Ectodermal cell (in vitro differentiated cells): ENCODE measurements around the gene CFAP20DC.
"Not testable (repeated sequence)": the region's sequence is repeated elsewhere in the genome, so short reads cannot be mapped to it uniquely, and the experiment has no call there.

Experiments
- H3K27ac ChIP-seq: 2 replicates; pipeline ENCODE4 v1.7.0; 2013; ENCODE audit warnings: mild to moderate bottlenecking, low read depth, low read length; ENCODE audit not compliant: insufficient read depth, poor library complexity, severe bottlenecking
- H3K27me3 ChIP-seq: 2 replicates; pipeline ENCODE4 v1.7.0; 2013; ENCODE audit warnings: mild to moderate bottlenecking, low read length; ENCODE audit not compliant: insufficient read depth, control insufficient read depth, poor library complexity, severe bottlenecking
- H3K36me3 ChIP-seq: one replicate; pipeline ENCODE4 v1.7.0; 2013; ENCODE audit warnings: low read length; ENCODE audit not compliant: control insufficient read depth, insufficient read depth
- H3K4me1 ChIP-seq: one replicate; pipeline ENCODE4 v1.7.0; 2013; ENCODE audit warnings: low read length; ENCODE audit not compliant: control insufficient read depth, insufficient read depth
- H3K4me3 ChIP-seq: 2 replicates; pipeline ENCODE4 v1.7.0; 2013; ENCODE audit warnings: low read depth, low read length, control low read depth; ENCODE audit not compliant: insufficient read depth
- H3K9me3 ChIP-seq: 2 replicates; pipeline ENCODE4 v1.7.0; 2013; ENCODE audit warnings: mild to moderate bottlenecking, low read length, moderate library complexity; ENCODE audit not compliant: control insufficient read depth
- WGBS, 2 experiments: methylation state at CpG; one replicate each; pipeline ENCODE4 v1.1.7; 2013; ENCODE audit warnings: missing lambda C conversion rate in 2 of 2; 5-methylcytosine and 5-hydroxymethylcytosine counted together

Gene CFAP20DC

GRCh38 chr3:58946875-58947274, 103.0 kb downstream of the CFAP20DC start:
- WGBS, 2 experiments: 95% methylated on average over 2 of the region's 2 CpGs

GRCh38 chr3:58938057-58938456, 111.8 kb downstream of the CFAP20DC start:
- no peak overlapping the region for H3K27ac ChIP-seq
- H3K27me3 ChIP-seq: no peaks in the 10 kb centered on the region
- H3K9me3 ChIP-seq: no peaks in the 10 kb centered on the region
- H3K4me3 ChIP-seq: no peak overlapping the region
- H3K4me1 ChIP-seq: no peaks in the 10 kb centered on the region
- H3K36me3 ChIP-seq: no peaks in the 10 kb centered on the region
- WGBS, 2 experiments: 89 to 93% methylated on average over 2 of the region's 2 CpGs

More at GRCh38 chr3:58946875-58947274, 103.0 kb downstream of the CFAP20DC start:
- Histone ChIP-seq H3K9me3 (no peaks in the 10 kb centered on the region), H3K36me3 (no peaks in the 10 kb centered on the region), H3K27ac (no peak overlapping the region), H3K4me1 (no peaks in the 10 kb centered on the region), H3K4me3 (no peak overlapping the region), H3K27me3 (no peaks in the 10 kb centered on the region)

- H3K4me1 ChIP-seq: no peaks in the 10 kb centered on the region
- H3K27ac ChIP-seq: no peak overlapping the region
- H3K36me3 ChIP-seq: no peaks in the 10 kb centered on the region
- no peaks in the 10 kb centered on the region for H3K9me3 ChIP-seq
- 100% methylated on average over 1 of the region's 1 CpG for WGBS, 2 experiments
- H3K27me3 ChIP-seq: no peaks in the 10 kb centered on the region
- no peak overlapping the region for H3K4me3 ChIP-seq
Measured at GRCh38 chr3:58924578-58924977, 125.2 kb downstream of the CFAP20DC start.

- no peaks in the 10 kb centered on the region for H3K4me1 ChIP-seq
- H3K36me3 ChIP-seq: no peaks in the 10 kb centered on the region
- H3K9me3 ChIP-seq: no peaks in the 10 kb centered on the region
- no peak overlapping the region for H3K4me3 ChIP-seq
- no peak overlapping the region for H3K27ac ChIP-seq
- no peaks in the 10 kb centered on the region for H3K27me3 ChIP-seq
- WGBS, 2 experiments: 90 to 91% methylated on average over 1 of the region's 1 CpG
Measured at GRCh38 chr3:58900386-58900785, 149.4 kb downstream of the CFAP20DC start.

GRCh38 chr3:58899953-58900298, 149.9 kb downstream of the CFAP20DC start:
- no peaks in the 10 kb centered on the region for H3K27me3 ChIP-seq
- WGBS, 2 experiments: 94 to 96% methylated on average over 2 of the region's 2 CpGs
- H3K27ac ChIP-seq: no peak overlapping the region
- no peak overlapping the region for H3K4me3 ChIP-seq
- H3K4me1 ChIP-seq: no peaks in the 10 kb centered on the region
- no peaks in the 10 kb centered on the region for H3K9me3 ChIP-seq
- H3K36me3 ChIP-seq: no peaks in the 10 kb centered on the region

- H3K27me3 ChIP-seq: no peaks in the 10 kb centered on the region
- H3K9me3 ChIP-seq: no peaks in the 10 kb centered on the region
- no peak overlapping the region for H3K27ac ChIP-seq
- H3K4me3 ChIP-seq: no peak overlapping the region
- H3K36me3 ChIP-seq: no peaks in the 10 kb centered on the region
- 81% methylated on average over 8 of the region's 8 CpGs for WGBS, 2 experiments
- H3K4me1 ChIP-seq: no peaks in the 10 kb centered on the region
Measured at GRCh38 chr3:58899159-58899952, 150.5 kb downstream of the CFAP20DC start.

GRCh38 chr3:58898513-58898912, 151.3 kb downstream of the CFAP20DC start:
- Histone ChIP-seq H3K36me3 (no peaks in the 10 kb centered on the region), H3K27ac (no peak overlapping the region), H3K9me3 (no peaks in the 10 kb centered on the region), H3K4me3 (no peak overlapping the region), H3K4me1 (no peaks in the 10 kb centered on the region), H3K27me3 (no peaks in the 10 kb centered on the region)
- 90 to 98% methylated on average over 2 of the region's 2 CpGs for WGBS, 2 experiments

GRCh38 chr3:58897646-58898045, 152.2 kb downstream of the CFAP20DC start:
- no peaks in the 10 kb centered on the region for H3K4me1 ChIP-seq
- no peak overlapping the region for H3K4me3 ChIP-seq
- 94 to 95% methylated on average over 4 of the region's 4 CpGs for WGBS, 2 experiments
- no peaks in the 10 kb centered on the region for H3K27me3 ChIP-seq
- no peaks in the 10 kb centered on the region for H3K9me3 ChIP-seq
- no peak overlapping the region for H3K27ac ChIP-seq
- no peaks in the 10 kb centered on the region for H3K36me3 ChIP-seq

- H3K9me3 ChIP-seq, H3K36me3 ChIP-seq, H3K4me3 ChIP-seq, H3K4me1 ChIP-seq, H3K27ac ChIP-seq, H3K27me3 ChIP-seq: not testable (repeated sequence)
- 91 to 92% methylated on average over 5 of the region's 5 CpGs for WGBS, 2 experiments
Measured at GRCh38 chr3:58895678-58896077, 154.1 kb downstream of the CFAP20DC start.

- H3K27me3 ChIP-seq, H3K27ac ChIP-seq, H3K36me3 ChIP-seq, H3K9me3 ChIP-seq, H3K4me1 ChIP-seq, H3K4me3 ChIP-seq: not testable (repeated sequence)
- 91 to 100% methylated on average over 1 to 2 of the region's 2 CpGs for WGBS, 2 experiments
Measured at GRCh38 chr3:58892526-58892925, 157.3 kb downstream of the CFAP20DC start.
